GM21737 (cell line): ENCODE data around the gene CNTNAP2.

Source experiments
- ATAC-seq: cut with Tn5 transposase; IDR thresholded peaks from one replicate; pipeline ENCODE4 v1.9.1; 2021; ENCODE audit warnings: mild to moderate bottlenecking, moderate library complexity; ENCODE audit not compliant: unreplicated experiment

The CNTNAP2 gene

DNA sequence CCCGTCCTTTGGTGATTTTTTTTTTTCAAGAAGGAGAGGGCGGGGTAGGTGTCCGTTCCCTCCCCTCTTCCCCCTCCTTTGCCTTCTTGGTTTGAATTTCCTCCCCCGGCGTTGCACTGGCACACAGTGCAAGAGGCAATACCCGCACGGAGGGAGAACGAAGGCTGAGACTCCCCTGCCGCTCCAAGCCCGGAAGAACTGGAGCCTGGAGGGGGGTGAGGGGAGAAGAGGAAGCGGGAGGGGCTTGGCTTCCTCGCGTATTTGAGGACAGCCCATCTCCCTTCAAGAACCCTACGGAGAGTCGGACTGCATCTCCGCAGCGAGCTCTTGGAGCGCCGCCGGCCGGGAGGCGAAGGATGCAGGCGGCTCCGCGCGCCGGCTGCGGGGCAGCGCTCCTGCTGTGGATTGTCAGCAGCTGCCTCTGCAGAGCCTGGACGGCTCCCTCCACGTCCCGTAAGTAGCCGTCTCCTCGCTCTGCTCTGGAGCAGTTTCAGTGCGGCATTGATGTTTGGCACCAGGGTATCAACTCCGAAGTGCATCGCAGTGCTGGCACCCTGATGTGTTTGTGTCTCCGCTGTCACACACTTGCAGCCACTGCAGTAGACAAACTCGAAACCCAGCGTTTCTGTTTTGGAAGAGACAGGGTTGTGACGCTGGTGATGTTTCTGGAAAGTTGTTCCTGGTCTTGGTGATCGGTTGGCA lies at the start of gene CNTNAP2:
CNTNAP2 (plus strand) TSS at position 281 of the 702 bp plus-strand sequence; CDS start at position 357, 76 bp downstream.
- ATAC-seq: no peak

DNA sequence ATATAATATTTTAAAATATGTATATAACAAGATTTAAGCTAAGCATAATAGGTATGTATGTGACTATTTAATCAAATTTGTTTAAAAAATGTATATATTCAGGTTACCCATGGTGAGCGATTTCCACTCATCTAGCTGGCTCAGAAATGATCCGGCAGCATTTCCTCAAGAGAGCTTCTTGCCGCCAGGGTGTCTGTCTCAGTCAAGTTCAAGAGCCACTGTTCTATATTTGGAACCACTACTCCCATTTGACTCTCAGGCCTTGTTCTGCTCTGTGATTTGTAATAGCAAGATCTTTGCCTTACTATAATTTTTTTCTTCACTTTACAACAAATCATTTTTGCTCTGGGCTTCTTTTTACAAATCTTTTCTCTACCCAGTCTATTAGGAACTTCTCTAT lies 48.7 kb upstream of the CNTNAP2 start:
- no peak for ATAC-seq

DNA sequence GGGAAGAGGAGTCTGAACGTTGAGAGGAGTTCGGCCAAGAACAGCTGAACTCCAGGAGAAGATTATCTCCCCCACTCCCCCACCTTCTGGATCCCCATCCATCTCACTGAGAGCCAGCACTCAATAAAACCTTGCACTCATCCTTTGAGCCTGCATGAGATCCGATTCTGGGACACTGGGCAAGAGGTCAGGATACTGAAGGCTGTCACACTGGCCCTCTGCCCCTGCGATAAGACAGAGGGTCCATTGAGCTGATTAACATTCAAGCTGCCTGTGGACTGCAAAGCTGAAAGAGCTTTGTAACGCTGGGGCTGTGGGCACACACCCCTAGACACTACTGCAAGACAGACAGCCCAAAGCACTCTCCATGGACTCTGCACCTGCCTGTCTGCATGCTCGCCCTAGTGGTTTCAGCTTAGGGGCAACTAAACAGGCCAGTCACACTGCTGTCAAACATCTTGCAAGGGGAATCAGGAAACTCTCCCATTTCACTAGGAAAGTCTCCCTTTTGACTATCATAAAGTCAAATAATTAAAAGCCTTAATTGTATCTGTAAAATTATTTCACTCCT lies 42.3 kb upstream of the CNTNAP2 start:
- ATAC-seq: no peak

DNA sequence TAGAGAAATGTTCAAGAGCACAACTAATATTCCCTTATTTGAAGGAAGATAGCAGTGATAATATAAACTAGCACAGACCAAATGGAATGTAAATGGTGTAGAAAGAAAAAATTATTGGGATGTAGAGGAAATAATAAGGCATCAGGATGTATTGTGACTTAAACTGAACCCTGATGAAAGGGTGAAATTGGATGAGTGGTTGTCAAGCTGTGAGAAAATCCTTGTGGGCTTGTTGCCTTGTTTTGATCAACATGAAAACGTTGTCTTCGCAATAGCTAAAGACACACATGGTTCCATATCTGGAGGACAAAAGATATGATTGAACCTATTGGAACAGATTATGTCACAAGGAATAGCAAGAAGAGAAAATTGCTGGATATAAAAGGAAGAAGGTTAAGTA lies 40.3 kb upstream of the CNTNAP2 start:
- ATAC-seq: no peak

DNA sequence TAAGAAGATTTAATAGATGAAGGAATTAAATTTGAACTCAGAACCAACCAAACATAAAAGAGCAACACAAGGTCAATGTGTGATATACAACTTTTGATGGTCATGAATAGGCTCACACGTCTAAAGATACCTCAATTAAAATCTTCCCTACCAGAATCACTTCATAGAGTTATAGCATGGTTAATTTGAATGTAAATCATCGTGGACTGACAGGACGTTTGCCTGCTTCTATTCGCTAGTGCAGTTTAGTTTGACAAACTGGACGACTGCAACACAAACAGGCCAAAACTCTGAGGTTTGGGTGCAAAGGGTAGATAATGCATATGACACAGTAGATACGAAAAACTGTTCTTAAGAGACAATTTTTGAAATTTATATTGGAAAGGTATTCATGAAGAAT lies 32.5 kb upstream of the CNTNAP2 start:
- ATAC-seq: no peak

DNA sequence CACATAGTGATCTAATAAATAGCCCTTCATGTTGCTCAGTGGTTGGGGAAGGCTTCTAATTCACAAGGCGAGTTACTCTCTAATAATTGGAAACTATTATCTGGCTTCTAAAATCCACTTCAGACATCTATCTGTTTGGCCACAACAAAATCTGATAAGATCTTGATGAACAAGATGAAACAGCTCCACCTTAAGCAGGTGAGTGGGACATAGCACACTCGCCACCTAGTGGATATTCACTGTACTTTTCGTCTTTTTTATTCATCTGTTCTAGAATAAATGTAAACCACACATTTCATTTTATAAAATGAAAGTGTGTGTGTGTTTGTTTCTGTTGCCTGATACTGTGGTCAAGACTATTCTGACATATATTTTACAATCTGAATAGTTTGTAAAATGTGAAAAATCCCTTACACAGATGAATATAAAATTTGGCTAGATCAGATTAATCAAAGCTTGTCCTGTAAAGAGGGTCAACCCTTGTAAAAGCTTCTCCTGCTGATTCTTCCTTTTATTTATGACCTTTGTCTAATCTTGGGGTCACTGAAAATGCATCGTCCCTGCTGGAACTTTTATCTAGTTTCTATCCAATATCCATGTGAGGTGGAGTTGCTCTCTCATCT lies 26.5 kb upstream of the CNTNAP2 start:
- ATAC-seq: peak; percentile 65

DNA sequence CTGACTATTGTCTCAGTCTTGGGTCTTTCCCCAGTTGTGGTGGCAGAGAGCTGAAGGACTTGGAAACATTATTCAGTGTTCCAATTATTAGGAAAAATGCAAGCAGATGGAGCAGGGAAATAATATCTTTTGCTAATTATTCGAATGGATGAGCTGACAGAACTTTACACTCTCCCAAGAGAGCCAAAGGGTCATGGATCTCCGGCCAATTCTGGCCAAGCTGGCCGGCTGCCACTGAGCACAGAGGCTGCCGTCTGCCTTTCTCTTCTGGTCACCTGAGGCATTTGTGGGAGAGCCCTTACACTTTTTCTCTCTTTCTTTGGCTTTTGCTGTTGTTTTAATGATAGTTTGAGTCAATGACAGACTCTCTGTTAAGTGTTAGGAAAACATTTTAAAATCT lies 22.2 kb upstream of the CNTNAP2 start:
- ATAC-seq: no peak

DNA sequence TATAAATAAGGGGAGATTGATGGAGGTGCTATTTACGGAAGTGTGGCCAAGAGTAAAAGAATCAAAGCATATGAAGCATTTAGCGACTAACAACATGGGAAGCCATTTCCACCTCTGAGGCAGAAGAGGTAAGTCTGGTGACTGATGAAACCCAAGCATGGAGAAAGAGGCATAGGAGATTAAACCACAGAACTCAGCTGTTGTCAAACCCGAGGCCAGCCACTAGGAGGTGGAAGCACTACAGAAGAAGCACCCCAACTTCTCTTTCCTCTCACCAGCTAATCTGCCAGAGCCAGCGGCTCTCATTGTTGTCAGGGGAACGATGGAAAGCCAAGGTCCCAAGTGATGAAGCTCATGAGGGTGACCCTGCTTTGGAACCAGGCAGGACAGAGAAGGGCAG lies 19.6 kb upstream of the CNTNAP2 start:
- no peak for ATAC-seq

DNA sequence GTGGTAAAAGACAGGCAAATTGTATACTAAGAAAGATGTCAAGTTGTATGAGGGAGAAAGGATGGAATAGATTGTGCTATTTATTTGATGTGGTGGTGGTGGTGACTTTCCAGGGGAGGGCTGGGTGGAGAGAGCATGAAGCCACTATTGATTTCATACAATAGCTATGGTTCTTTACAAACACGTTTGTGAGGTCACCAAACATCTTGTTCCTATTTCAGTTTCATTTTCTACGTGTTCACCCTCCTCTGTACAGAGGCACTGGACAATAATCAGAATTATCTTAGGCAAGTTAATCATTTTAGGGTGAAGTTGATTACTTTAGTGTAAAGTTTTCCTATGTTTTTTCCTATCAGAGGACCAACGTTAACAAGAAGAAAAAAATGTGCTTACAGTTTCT lies 10.3 kb upstream of the CNTNAP2 start:
- no peak for ATAC-seq

DNA sequence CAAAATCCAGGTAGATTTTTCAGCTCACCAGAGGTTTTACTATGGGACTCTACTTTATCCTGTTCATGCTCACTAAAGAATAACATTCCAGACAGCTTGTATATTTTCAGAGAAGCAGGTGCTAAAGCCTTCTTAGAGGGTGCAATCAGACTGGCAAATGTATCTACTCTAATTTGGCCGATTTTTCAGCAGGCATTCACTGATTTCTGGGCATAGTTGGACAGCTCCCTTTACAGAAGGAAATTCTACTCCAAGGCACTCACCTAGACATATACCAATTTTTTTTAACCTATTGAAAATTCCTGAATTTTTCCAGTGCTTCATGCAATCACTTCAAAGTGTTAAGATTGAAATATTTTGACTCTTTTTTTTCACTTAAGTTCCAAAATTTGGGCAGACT lies 3.8 kb upstream of the CNTNAP2 start:
- no peak for ATAC-seq

DNA sequence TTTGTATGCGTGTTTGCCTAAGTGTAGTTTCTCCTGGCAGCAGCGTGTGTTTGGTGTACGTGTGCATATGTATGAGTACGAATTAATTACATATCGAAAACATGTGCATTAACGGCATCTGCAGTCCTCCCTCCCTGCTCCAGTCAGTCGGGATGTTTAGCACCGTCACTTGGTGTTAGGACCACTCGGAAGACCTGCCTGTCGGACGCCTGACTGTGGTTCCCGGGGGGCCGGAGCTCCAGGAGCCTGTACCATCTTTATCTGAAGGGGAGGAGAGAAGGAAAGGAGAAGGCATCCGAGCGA lies 1.1 kb upstream of the CNTNAP2 start:
- no peak for ATAC-seq

DNA sequence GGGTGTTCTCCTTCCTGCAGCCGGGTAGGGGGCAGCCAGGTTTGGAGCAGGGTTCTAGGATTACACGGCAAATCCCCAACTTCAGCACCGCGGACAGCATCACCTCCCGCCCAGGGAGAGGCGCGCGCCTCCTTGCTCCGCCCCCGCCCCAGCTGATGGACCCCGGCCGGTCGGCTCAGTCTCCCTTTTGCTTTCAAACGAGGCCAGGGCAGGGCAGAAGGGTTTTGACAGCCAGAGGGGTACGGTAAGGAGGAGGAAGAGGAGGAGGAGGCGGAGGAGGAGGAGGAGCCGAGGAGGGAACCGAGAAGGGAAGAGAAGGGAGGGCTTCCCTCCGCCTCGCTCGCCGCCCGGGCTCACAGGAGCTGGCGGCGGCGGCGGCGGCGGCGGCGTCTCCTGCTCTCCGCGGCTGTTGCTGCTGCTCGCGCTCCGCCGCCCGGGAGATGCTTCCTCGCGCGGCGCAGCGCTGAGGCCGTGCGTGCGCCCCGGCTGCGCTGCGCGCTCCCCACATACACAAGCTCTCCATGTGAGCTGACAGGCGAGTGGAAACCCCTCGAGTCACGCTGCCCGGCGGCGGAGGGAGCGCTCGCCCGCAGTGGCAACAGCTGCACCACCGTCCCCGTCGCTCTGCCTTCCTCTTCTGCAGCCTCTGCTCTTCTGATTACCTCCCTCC lies 615 bp upstream of the CNTNAP2 start:
- ATAC-seq: no peak

DNA sequence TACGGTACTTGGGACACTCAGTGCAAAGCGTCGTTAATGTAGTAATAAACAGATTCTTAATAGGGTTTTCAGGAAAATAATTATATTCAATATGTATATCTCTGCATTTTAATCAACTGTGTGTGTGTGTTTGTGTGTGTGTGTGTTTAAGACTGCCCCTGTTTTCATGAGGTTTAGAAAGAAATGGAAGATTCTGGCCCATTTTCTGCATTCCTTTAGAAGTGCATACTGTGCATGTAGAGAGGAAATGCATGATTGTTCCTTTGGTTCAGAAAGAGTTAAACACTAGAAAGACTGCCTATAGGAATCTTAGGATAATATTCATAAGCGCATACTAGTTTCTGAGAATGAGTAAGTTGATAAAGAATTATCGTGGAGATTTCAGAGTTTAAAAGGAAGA lies 975 bp downstream of the CNTNAP2 start:
- ATAC-seq: no peak

DNA sequence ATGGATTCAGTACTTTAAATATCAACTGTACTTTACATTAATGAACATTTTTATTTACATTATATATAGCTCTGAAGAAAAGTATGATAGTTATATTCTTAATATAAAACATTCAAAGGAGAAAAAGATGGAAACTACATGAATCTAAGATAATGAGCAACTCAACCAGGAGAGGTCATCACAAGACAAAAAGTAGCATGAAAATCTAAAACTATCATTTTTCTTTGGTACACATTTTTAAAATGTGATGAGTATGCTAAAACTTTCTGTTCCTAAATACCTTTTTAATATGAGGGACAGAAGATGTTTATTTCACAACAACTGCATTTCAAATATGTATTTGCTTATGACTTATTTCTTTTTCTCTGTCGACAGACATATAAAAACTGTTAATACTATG lies 2.4 kb downstream of the CNTNAP2 start:
- ATAC-seq: no peak

DNA sequence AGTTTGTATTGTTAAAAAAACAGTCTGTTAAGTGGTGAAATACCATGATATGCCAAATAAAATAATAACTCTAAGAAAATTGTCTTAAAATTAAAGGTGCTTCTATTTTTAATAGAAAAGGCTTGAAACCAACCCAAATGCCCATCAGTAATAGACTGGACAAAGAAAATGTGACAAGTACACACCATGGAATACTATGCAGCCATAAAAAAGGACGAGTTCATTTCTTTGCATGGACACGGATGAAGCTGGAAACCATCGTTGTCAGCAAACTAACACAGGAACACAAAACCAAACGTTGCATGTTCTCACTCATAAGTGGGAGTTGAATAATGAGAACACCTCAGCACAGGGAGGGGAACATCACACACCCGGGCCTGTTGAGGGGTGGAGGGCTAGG lies 7.1 kb downstream of the CNTNAP2 start:
- no peak for ATAC-seq

DNA sequence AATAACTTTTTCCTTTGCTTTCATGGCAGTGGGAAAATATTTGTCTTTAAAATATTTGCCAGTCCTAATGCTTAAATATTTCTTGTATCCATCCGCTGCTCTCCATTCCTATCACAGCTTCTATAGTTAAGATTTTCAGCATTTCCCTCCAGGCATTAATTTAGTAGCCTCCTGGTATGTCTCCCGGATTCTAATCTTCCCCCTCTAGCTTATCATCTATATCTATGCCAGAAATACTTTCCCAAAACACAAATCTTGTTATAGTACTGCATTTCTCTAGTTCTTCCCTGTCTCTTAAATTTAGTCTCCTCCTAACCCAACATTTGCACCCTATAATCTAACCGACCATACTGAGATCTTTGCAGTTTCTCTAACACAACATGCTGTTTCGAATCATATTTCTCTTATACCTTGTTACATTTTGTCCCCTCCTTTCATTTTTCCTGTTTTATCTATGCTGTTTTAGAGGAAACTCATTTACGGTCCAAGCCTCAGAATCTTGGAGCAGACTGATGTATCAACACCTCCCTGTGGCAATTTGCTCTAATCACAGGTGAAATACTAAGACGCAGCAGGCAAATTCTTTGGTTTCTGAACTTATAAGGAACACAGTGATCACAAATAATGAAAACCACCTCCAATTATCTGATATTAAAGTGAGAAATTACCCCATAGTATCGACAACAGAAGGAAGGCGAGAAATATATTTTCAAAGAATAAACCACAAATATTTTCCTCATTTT lies 10.3 kb downstream of the CNTNAP2 start:
- ATAC-seq: no peak

DNA sequence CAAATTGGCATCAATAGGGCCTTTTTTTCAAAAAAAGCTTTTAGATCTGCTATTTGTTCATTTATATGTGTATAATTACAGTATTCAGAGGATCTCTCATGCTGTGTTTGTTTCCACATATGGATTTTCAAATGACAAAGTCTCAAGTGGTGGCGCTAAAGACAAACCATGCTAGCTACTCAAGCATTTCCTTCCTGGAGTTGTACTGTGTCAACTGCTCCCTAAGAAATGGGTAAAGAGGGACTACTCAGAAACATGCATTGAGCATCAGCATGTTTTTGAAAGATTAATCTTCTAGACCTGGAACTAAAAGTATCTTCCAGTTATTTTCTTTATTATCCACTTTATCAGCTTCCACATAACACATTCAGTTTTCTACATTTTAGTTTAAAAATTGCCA lies 12.7 kb downstream of the CNTNAP2 start:
- ATAC-seq: no peak

DNA sequence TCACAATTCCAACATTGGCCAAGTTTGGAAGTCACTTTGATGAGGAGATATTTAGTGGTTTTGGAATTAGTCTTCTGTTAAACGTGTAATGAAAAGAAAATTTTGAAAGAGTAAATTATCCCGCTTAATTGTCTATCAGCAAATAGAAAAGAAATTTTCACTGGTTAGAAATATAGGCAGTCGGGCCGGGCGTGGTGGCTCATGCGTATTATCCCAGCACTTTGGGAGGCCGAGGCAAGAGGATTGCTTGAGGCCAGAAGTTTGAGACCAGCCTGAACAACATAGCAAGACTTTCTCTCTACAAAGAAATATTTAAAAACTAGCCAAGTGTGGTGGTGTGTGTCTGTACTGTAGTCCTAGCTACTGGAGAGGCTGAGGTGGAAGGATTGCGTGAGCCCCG lies 13.4 kb downstream of the CNTNAP2 start:
- ATAC-seq: no peak

DNA sequence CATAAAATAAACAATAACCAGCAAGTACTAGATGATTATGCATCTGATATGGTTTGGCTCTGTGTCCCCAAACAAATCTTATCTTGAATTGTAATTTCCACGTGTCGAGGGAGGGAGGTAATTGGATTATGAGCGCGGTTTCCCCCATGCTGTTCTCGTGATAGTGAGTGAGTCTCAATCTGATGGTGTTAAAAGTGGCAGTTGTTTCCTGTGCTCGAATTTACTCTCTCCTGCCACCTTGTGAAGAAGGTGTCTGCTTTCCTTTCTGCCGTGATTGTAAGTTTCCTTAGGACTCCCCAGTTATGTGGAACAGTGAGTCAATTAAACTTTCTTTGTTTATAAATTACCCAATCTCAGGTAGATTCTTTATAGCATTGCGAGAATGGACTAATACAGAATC lies 15.1 kb downstream of the CNTNAP2 start:
- ATAC-seq: no peak

DNA sequence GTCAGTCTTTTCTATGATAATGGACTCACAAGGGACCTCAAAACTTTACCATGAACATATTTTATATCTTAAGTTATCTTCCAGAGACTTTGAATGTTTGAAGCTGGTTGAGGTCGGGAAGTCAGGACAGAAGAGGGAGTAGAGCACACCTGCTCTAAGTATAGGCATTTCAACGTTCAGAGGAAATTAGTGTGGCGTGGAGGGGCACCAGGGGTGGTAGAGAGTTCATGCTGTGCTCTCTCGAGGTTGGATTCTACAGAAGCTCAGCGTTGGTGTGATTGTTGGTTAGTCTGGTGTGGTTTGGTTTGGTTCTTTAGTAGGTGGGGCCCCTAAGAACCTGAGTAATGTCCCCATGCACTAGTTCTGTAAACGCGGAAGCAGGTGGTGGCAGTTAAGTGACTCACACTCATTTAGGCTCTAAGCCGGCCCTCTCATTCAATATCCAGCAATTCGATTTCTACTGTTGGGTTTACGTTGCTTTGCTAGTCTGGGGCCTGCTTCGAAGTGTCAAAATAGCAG lies 19.8 kb downstream of the CNTNAP2 start:
- ATAC-seq: no peak

DNA sequence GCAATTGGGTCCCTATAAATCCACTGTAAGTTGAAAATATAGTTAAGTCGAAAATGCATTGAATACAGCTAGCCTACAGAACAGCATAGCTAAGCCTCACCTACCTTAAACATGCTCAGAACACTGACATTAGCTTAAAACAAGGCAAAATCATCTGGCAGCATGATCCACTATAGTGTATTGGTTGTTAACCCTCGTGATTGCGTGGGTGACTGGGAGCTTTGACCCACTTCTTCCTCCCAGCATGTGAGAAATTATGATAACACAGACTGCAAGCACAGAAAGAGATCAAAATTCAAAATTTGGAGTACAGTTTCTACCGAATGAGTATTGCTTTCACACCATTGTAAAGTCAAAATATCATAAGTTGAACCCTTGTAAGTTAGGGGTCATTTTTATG lies 22.3 kb downstream of the CNTNAP2 start:
- no peak for ATAC-seq
